HG03196 (cell line): ENCODE data around the gene PRDM16.

ENCODE experiments used
- ATAC-seq: cut with Tn5 transposase; IDR thresholded peaks from one replicate; pipeline ENCODE4 v1.9.1; 2021; ENCODE audit not compliant: unreplicated experiment

The PRDM16 gene

GRCh38 chr1:3403011-3403345 is 334.0 kb downstream of the PRDM16 start:
- no peak for ATAC-seq

GRCh38 chr1:3403388-3404231 is 334.6 kb downstream of the PRDM16 start:
- no peak for ATAC-seq

GRCh38 chr1:3404301-3404700 is 335.3 kb downstream of the PRDM16 start:
- ATAC-seq: no peak

GRCh38 chr1:3404801-3405200 is 335.8 kb downstream of the PRDM16 start:
- ATAC-seq: no peak

- ATAC-seq: no peak
Observed at GRCh38 chr1:3405491-3405890, 336.5 kb downstream of the PRDM16 start.

GRCh38 chr1:3405974-3406867 is 337.2 kb downstream of the PRDM16 start:
- no peak for ATAC-seq

GRCh38 chr1:3407021-3407420 is 338.0 kb downstream of the PRDM16 start:
- no peak for ATAC-seq

GRCh38 chr1:3408751-3409266 is 339.8 kb downstream of the PRDM16 start:
- no peak for ATAC-seq

- ATAC-seq: no peak
Observed at GRCh38 chr1:3409366-3410141, 340.6 kb downstream of the PRDM16 start.

GRCh38 chr1:3410142-3410925 is 341.3 kb downstream of the PRDM16 start:
- no peak for ATAC-seq

- ATAC-seq: no peak
Observed at GRCh38 chr1:3411806-3412205, 342.8 kb downstream of the PRDM16 start.

- no peak for ATAC-seq
Observed at GRCh38 chr1:3412376-3412775, 343.4 kb downstream of the PRDM16 start.

- ATAC-seq: no peak
Observed at GRCh38 chr1:3413975-3414710, 345.1 kb downstream of the PRDM16 start.

GRCh38 chr1:3415260-3416090 is 346.5 kb downstream of the PRDM16 start:
- ATAC-seq: no peak

GRCh38 chr1:3417082-3417739 is 348.2 kb downstream of the PRDM16 start:
- ATAC-seq: no peak

- no peak for ATAC-seq
Observed at GRCh38 chr1:3417934-3418333, 348.9 kb downstream of the PRDM16 start.

- ATAC-seq: no peak
Observed at GRCh38 chr1:3418600-3418999, 349.6 kb downstream of the PRDM16 start.
